ENCODE results near the gene HK2. TPM values are rescaled to one million over a fixed set of nuclear protein-coding genes. Genes with fewer than 3 reads are reported as not detected.
"Not testable (repeated sequence)": the region's sequence is repeated elsewhere in the genome, so short reads cannot be mapped to it uniquely, and the experiment has no call there.

Gene HK2
- total RNA-seq, 2 donors from 2014 or later: 6.9 to 13.4 TPM

DNA sequence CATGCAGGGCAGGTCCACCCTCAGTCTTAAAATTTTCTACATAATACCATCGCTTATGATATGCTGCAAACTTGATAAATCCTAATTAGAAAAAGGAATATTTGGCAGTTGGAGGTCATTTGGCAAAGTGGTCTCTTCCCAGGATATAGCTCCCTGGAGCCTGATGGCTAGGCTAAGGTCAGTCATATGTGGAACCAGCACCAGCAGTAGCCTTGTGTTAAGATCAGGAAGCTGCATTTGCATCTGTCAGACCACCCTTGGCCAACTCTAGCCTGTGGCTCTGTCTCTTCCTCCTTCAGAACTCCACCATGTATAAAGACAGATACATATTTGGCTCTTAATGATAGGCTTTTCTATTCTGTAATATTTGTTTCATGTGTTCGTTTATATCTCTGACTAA lies 5.4 kb upstream of the HK2 start:
- Histone ChIP-seq H3K4me1 (ENCODE audit: control insufficient read depth in 1 of 2, low read depth in 2 of 2) (peaks cover 0 to 3% of the 10 kb centered on the region in 2 donors), H3K27me3 (replicated peaks; ENCODE audit: insufficient read depth) (no peaks in the 10 kb centered on the region), H3K27ac (no peak overlapping the region), H3K4me3 (no peak overlapping the region), H3K36me3 (no peaks in the 10 kb centered on the region), H3K9me3 (no peaks in the 10 kb centered on the region)
- no peak for DNase-seq (ENCODE audit: low spot score)
- ATAC-seq (ENCODE audit: insufficient number of reproducible peaks, low FRiP score, low read depth): no peak
- TF ChIP-seq, protein P1, sequence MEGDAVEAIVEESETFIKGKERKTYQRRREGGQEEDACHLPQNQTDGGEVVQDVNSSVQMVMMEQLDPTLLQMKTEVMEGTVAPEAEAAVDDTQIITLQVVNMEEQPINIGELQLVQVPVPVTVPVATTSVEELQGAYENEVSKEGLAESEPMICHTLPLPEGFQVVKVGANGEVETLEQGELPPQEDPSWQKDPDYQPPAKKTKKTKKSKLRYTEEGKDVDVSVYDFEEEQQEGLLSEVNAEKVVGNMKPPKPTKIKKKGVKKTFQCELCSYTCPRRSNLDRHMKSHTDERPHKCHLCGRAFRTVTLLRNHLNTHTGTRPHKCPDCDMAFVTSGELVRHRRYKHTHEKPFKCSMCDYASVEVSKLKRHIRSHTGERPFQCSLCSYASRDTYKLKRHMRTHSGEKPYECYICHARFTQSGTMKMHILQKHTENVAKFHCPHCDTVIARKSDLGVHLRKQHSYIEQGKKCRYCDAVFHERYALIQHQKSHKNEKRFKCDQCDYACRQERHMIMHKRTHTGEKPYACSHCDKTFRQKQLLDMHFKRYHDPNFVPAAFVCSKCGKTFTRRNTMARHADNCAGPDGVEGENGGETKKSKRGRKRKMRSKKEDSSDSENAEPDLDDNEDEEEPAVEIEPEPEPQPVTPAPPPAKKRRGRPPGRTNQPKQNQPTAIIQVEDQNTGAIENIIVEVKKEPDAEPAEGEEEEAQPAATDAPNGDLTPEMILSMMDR (IDR thresholded peaks at IDR 0.05): no peak

DNA sequence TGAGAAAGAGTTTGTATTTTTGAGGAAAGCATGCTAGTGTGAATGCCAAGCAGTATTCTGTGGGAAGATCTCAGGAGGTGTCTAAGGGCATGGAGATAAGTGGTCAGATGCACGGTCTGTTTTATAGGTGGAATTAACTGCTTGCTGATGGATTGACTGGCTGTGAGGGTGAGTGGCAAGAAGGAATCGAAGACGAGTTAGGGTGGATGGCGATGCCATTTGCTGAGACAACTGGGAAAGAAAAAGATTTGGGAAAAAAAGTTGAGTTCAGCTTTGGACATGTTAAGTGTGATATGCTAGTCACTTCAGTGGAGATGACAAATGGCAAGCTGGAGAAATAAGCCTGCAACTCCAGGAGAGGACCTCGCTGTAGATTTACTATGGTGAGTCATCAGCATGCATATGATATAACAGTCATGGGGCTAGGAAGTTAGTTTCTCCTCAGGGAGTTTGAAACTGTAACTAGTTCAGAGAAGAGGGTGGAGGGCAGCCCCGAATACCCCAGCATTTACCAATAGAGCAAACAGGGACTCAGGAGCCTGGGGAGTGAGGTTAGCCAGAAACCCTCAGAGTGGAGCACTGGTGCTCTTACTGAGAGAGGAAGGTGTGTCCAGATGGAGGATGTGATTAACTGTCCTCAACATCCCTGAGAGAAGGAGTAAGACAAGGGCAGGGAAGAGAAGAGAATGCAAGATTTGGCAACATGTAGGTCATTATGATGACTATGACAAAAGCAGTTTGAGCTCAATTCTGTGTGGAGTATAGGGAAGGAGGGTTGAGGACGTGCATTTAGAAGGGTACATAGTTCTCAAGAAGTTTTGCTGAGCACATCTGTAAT lies 2.0 kb upstream of the HK2 start:
- Histone ChIP-seq H3K27ac (no peak overlapping the region), H3K4me1 (ENCODE audit: control insufficient read depth in 1 of 2, low read depth in 2 of 2) (peaks cover 7 to 22% of the 10 kb centered on the region in 2 donors), H3K36me3 (no peaks in the 10 kb centered on the region), H3K9me3 (no peaks in the 10 kb centered on the region), H3K4me3 (no peak overlapping the region), H3K27me3 (replicated peaks; ENCODE audit: insufficient read depth) (no peaks in the 10 kb centered on the region)
- TF ChIP-seq, protein P1 (IDR thresholded peaks at IDR 0.05): no peak
- no peak for ATAC-seq (ENCODE audit: insufficient number of reproducible peaks, low FRiP score, low read depth)
- no peak for DNase-seq (ENCODE audit: low spot score)

DNA sequence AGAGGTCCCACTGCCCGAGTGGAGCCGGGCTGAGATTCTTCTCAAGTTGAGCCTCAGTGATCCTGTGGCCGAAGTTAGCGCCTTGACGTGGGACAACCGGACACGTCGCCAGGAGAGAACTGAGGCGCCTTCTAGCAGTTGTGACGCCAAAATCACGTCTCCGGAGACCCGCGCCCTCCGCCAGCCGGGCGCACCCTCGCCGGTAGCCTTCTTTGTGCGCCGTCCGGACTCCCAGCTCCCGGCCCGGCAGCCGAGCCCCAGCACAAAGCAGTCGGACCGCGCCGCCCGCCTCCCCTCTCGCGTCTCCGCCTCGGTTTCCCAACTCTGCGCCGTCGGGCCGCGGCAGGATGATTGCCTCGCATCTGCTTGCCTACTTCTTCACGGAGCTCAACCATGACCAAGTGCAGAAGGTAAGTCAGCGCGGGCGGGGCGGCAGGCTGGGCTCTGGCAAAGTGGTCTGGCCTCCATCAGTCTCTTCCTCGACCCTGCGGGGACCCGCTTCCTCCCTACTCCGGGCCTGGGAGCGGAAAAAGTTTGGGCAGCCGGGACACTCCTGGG lies 386 bp downstream of the HK2 start:
- not testable (repeated sequence) for DNase-seq (ENCODE audit: low spot score)

DNA sequence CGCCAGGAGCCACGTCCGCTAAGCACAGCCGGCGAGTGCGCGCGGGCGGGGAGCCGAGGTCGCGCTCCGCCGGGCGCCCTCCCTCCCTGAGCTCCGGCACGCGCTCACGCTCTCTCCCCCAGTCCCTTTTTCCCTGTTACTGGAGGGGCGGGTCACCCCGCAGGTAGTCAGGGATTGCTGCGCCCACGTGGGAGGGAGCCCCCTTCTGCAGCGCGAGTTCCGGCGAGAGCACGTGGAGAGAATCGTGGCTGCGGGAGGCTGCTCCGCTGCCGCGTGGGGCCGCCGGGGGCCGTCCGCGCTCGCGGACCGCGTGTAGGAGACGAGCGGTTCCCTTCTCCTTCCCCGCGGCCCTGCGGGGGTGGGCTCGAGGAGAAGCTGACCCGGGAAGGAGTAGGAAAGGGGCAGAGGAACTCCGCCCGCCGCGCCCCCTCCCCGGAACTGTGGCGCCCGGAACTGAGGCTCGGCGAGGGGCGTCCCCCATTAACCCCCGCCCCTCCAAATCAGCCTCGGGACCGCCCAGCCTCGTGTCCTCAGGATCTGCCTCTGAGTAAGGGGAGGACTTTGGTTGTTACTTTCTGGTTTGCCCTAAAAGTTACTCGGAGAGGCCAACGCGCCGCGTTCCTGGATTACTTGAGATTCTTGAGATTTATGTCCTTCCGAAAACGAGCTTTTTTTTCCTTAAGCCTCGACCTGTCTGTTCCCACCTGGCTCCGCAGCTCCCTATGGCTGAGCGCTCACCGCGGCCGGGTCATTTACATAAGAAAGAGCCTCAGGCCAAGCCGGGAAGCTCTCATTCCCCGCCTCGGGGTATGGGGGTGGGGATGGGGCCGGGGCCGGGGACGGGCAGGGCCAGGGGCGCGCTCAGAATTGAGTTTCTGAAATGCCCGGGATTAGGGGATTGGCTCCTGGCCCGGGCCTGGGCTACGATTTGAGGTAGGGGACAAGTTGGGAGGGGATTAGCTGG lies 1.1 kb downstream of the HK2 start:
- TF ChIP-seq, protein P1 (IDR thresholded peaks at IDR 0.05): no peak
- no peaks in the 10 kb centered on the region for H3K27me3 ChIP-seq (replicated peaks; ENCODE audit: insufficient read depth)
- H3K4me3 ChIP-seq: peak overlapping the region; percentile 99
- H3K36me3 ChIP-seq: no peaks in the 10 kb centered on the region
- DNase-seq (ENCODE audit: low spot score): no peak
- ATAC-seq (ENCODE audit: insufficient number of reproducible peaks, low FRiP score, low read depth): no peak
- H3K9me3 ChIP-seq: no peaks in the 10 kb centered on the region
- H3K27ac ChIP-seq: peak overlapping the region; percentile 79 to 86
- H3K4me1 ChIP-seq (ENCODE audit: control insufficient read depth in 1 of 2, low read depth in 2 of 2): peaks cover 10 to 28% of the 10 kb centered on the region in 2 donors

More for the DNA sequence above, 386 bp downstream of the HK2 start:
- not testable (repeated sequence) for H3K9me3 ChIP-seq; H3K36me3 ChIP-seq; H3K27me3 ChIP-seq (replicated peaks; ENCODE audit: insufficient read depth)
- Histone ChIP-seq H3K27ac (peak overlapping the region; percentile 79 to 86), H3K4me3 (peak overlapping the region; percentile 99), H3K4me1 (ENCODE audit: control insufficient read depth in 1 of 2, low read depth in 2 of 2) (peaks cover 10 to 28% of the 10 kb centered on the region in 2 donors)
- ATAC-seq (ENCODE audit: insufficient number of reproducible peaks, low FRiP score, low read depth): peak; percentile 5

DNA sequence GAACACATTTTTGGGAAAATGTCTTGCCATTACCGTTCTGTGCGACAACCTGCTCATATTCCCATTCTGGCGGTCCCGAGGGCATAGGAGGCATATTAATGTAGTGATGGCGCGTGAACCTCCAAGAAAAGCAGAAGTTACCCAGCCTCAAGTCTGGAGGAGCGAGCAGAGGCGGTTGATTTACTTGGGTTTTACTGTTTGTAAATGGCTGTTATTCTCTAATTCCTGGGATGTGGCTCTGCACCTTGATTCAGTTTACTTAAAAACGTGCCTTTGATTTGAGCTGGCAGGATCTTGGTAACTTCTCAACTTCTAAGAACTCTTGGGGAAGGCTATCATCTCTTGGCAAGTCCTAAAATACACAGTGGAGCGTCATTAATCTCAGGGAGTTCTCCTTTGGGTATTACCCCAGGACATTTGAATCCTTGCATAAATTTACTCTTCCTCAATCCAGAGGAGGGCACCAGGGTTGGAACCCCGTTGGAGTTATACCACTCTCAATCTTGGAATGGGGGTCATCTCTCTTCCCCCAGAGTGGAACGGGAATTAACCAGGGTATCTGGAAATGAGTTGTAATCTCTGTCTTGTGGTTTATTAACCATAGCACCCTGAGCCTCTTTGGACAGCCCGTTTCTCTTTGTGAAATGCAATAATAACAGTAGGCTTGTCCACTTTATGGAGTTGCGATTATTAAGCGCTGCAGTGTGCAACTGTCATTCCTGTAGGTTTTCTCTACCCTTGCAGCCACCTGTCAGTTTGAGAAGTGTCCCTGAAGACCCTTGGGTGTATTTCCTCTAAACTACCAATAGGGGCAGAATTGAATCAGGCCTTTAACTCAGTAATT lies 2.1 kb downstream of the HK2 start:
- Histone ChIP-seq H3K4me1 (ENCODE audit: control insufficient read depth in 1 of 2, low read depth in 2 of 2) (peaks cover 10 to 28% of the 10 kb centered on the region in 2 donors), H3K27me3 (replicated peaks; ENCODE audit: insufficient read depth) (no peaks in the 10 kb centered on the region), H3K36me3 (no peaks in the 10 kb centered on the region), H3K27ac (peak overlapping the region in 1 of 2 donors; percentile 86), H3K4me3 (peak overlapping the region; percentile 99), H3K9me3 (no peaks in the 10 kb centered on the region)
- ATAC-seq (ENCODE audit: insufficient number of reproducible peaks, low FRiP score, low read depth) (no peak), DNase-seq (ENCODE audit: low spot score) (no peak)
- TF ChIP-seq, protein P1 (IDR thresholded peaks at IDR 0.05): peak; percentile 62
